ENCODE results near the gene MLYCD. TPM values are rescaled to one million over a fixed set of nuclear protein-coding genes. Genes with fewer than 3 reads are reported as not detected.

MLYCD gene
- total RNA-seq, 3 donors from 2014 or later (not counting 1 experiment from before 2014, with no cell fraction given): 8.5 to 13.2 (median 11.9) TPM

GRCh38 chr16:83958137-83958845, 59.4 kb downstream of the MLYCD start:
- Histone ChIP-seq H3K4me3 (ENCODE audit: low read length) (no peak overlapping the region), H3K4me1 (ENCODE audit: control insufficient read depth, insufficient read depth, low read length) (peaks cover 9% of the 10 kb centered on the region), H3K27ac (ENCODE audit: low read length) (no peak overlapping the region), H3K27me3 (ENCODE audit: control insufficient read depth, insufficient read depth, low read length) (peaks cover 5% of the 10 kb centered on the region), H3K36me3 (ENCODE audit: control insufficient read depth, insufficient read depth, low read length) (no peaks in the 10 kb centered on the region), H3K9me3 (ENCODE audit: control insufficient read depth, insufficient read depth, low read length) (no peaks in the 10 kb centered on the region)
- Mint-ChIP-seq H3K27ac (no peak overlapping the region), H3K4me3 (no peak overlapping the region), H3K9me3 (no peaks in the 10 kb centered on the region), H3K36me3 (no peaks in the 10 kb centered on the region), H3K4me1 (peaks cover 0 to 6% of the 10 kb centered on the region in 2 donors), H3K27me3 (ENCODE audit: low read depth in 2 of 2) (peaks cover 0 to 12% of the 10 kb centered on the region in 2 donors)
- intact Hi-C loops (cut with micrococcal nuclease): loop anchor here (5.0 kb wide), 2 partner anchors 229 to 549 kb away; partner anchors contain the start of gene TAF1C
- TF ChIP-seq CTCF (IDR thresholded peaks at IDR 0.05): no peak
- ATAC-seq (no peak), DNase-seq (no peak)
- WGBS (ENCODE audit: insufficient coverage): 85% methylated on average over 21 of the region's 21 CpGs

GRCh38 chr16:83958846-83959565, 60.1 kb downstream of the MLYCD start:
- Mint-ChIP-seq H3K4me3 (no peak overlapping the region), H3K36me3 (no peaks in the 10 kb centered on the region), H3K27ac (no peak overlapping the region), H3K27me3 (ENCODE audit: low read depth in 2 of 2) (peaks cover 0 to 11% of the 10 kb centered on the region in 2 donors), H3K9me3 (no peaks in the 10 kb centered on the region), H3K4me1 (peaks cover 0 to 6% of the 10 kb centered on the region in 2 donors)
- Histone ChIP-seq H3K4me3 (ENCODE audit: low read length) (no peak overlapping the region), H3K36me3 (ENCODE audit: control insufficient read depth, insufficient read depth, low read length) (no peaks in the 10 kb centered on the region), H3K27me3 (ENCODE audit: control insufficient read depth, insufficient read depth, low read length) (peaks cover 2% of the 10 kb centered on the region), H3K9me3 (ENCODE audit: control insufficient read depth, insufficient read depth, low read length) (no peaks in the 10 kb centered on the region), H3K27ac (ENCODE audit: low read length) (no peak overlapping the region), H3K4me1 (ENCODE audit: control insufficient read depth, insufficient read depth, low read length) (peaks cover 2% of the 10 kb centered on the region)
- no peak for ATAC-seq
- intact Hi-C loops (cut with micrococcal nuclease): loop anchor here (5.0 kb wide), 2 partner anchors 228 to 548 kb away; partner anchors contain the start of gene TAF1C
- DNase-seq: no peak
- TF ChIP-seq CTCF (IDR thresholded peaks at IDR 0.05): no peak
- WGBS (ENCODE audit: insufficient coverage): 91% methylated on average over 19 of the region's 21 CpGs

- Histone ChIP-seq H3K27me3 (ENCODE audit: control insufficient read depth, insufficient read depth, low read length) (no peaks in the 10 kb centered on the region), H3K36me3 (ENCODE audit: control insufficient read depth, insufficient read depth, low read length) (no peaks in the 10 kb centered on the region), H3K4me1 (ENCODE audit: control insufficient read depth, insufficient read depth, low read length) (peaks cover 2% of the 10 kb centered on the region), H3K27ac (ENCODE audit: low read length) (no peak overlapping the region), H3K9me3 (ENCODE audit: control insufficient read depth, insufficient read depth, low read length) (no peaks in the 10 kb centered on the region), H3K4me3 (ENCODE audit: low read length) (no peak overlapping the region)
- no peaks in the 10 kb centered on the region for H3K36me3 Mint-ChIP-seq
- DNase-seq (no peak), ATAC-seq (no peak)
- no peak for TF ChIP-seq CTCF (IDR thresholded peaks at IDR 0.05)
- peaks cover 0 to 6% of the 10 kb centered on the region in 2 donors for H3K4me1 Mint-ChIP-seq
- peak overlapping the region in 1 of 2 donors; percentile 13 for H3K27ac Mint-ChIP-seq
- no peak overlapping the region for H3K4me3 Mint-ChIP-seq
- intact Hi-C loops (cut with micrococcal nuclease): loop anchor here (5.0 kb wide), 2 partner anchors 227 to 547 kb away; partner anchors contain the start of gene TAF1C
- H3K27me3 Mint-ChIP-seq (ENCODE audit: low read depth in 2 of 2): peaks cover 0 to 2% of the 10 kb centered on the region in 2 donors
- H3K9me3 Mint-ChIP-seq: no peaks in the 10 kb centered on the region
- WGBS (ENCODE audit: insufficient coverage): 93% methylated on average over 12 of the region's 12 CpGs
Observed at GRCh38 chr16:83959656-83960434, 60.9 kb downstream of the MLYCD start.
